GM15510 (cell line): Measurements from ENCODE around the gene AKR1E2.

Experiments
- POLR2A ChIP-seq: IDR thresholded peaks from 3 replicates; pipeline ENCODE4 v1.6.1; 2011; ENCODE audit warnings: borderline replicate concordance; ENCODE audit not compliant: insufficient read length; ENCODE audit errors: extremely low read depth

Gene AKR1E2

GRCh38 chr10:4887501-4887900, 61.5 kb downstream of the AKR1E2 start:
- no peak for TF ChIP-seq POLR2A

DNA sequence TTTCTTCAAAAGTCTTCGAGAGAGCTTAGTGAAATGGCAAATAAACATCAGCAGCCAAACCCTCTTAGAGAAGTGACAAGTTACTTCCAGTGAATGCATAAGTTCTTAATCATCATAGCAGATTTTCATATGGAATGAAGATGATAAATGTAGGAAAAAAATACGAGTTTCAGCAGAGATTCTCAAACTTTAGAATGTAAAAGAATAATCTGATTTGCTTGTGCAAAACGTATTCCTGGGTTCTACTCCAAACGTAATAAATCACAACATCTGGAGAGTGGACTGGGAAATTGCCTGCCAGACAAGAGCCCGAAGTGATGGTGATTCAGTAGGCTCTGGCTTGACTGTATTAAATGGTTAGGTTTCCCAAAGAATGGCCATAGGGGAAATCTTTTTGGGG, 62.2 kb downstream of the AKR1E2 start:
- TF ChIP-seq POLR2A = no peak

DNA sequence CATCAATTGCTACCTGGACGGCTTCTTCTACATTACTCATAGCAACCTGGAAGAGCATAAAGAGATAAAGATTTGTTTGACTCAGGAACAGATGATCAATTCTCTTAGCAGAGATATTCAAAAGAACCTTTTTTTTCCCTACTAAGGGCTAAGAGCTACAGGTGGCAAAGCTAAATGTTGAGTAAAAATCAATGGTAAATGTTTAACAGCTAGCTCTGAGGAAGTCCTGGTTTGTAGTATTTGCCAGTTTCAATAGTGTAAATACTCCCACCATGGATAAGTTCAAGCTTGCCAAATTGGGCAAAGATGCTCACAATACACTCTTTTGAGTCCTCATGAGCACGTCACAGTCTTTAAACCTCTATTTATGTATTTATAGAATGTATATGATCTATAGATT, 64.0 kb downstream of the AKR1E2 start:
- TF ChIP-seq POLR2A = no peak

- TF ChIP-seq POLR2A = no peak
Observed at GRCh38 chr10:4892681-4893080, 66.7 kb downstream of the AKR1E2 start.

GRCh38 chr10:4894335-4894734, 68.3 kb downstream of the AKR1E2 start:
- TF ChIP-seq POLR2A = no peak
